ENCODE results near the gene TCFL5. TPM values are rescaled to one million over a fixed set of nuclear protein-coding genes. Genes with fewer than 3 reads are reported as not detected.

The TCFL5 gene
- total RNA-seq, 1 donor from 2014 or later, result 11.0 TPM

- Mint-ChIP-seq H3K4me3 (ENCODE audit: unreplicated experiment) (no peak overlapping the region), H3K27ac (ENCODE audit: unreplicated experiment) (no peak overlapping the region), H3K4me1 (ENCODE audit: low read depth, unreplicated experiment) (peaks cover 3% of the 10 kb centered on the region), H3K36me3 (ENCODE audit: low read depth, unreplicated experiment) (peaks cover 4% of the 10 kb centered on the region), H3K9me3 (ENCODE audit: unreplicated experiment) (no peaks in the 10 kb centered on the region), H3K27me3 (ENCODE audit: low read depth, unreplicated experiment) (no peaks in the 10 kb centered on the region)
- Histone ChIP-seq H2AFZ (ENCODE audit: low read depth, low read length) (no peak overlapping the region), H3K4me2 (ENCODE audit: low read length) (no peak overlapping the region), H4K20me1 (ENCODE audit: insufficient read depth, low read length) (no peaks in the 10 kb centered on the region), H3K27ac (ENCODE audit: low read depth, low read length) (no peak overlapping the region), H3K36me3 (ENCODE audit: insufficient read depth, low read length) (no peaks in the 10 kb centered on the region), H3K4me3 (ENCODE audit: insufficient read depth, low read depth, low read length) (no peak overlapping the region), H3K9me3 (ENCODE audit: insufficient read depth, low read depth, low read length) (no peaks in the 10 kb centered on the region), H3K79me2 (ENCODE audit: insufficient read depth, low read length) (no peaks in the 10 kb centered on the region), H3K4me1 (ENCODE audit: insufficient read depth, low read length) (no peaks in the 10 kb centered on the region), H3K9ac (ENCODE audit: low read length) (no peak overlapping the region), H3K27me3 (ENCODE audit: insufficient read depth, low read length) (no peaks in the 10 kb centered on the region)
- TF ChIP-seq EZH2 (IDR thresholded peaks at IDR 0.05; ENCODE audit: insufficient read depth, low read length) (no peak), CTCF (IDR thresholded peaks at IDR 0.05; ENCODE audit: insufficient read depth, low read depth, low read length) (no peak)
- FAIRE-seq, result no peak
- no peak for DNase-seq (ENCODE audit: low read depth)
These were observed 30.8 kb downstream of the TCFL5 start for GRCh38 chr20:62830821-62831220.

- Mint-ChIP-seq H3K4me3 (ENCODE audit: unreplicated experiment) (no peak overlapping the region), H3K9me3 (ENCODE audit: unreplicated experiment) (no peaks in the 10 kb centered on the region), H3K4me1 (ENCODE audit: low read depth, unreplicated experiment) (peaks cover 3% of the 10 kb centered on the region), H3K27ac (ENCODE audit: unreplicated experiment) (no peak overlapping the region), H3K27me3 (ENCODE audit: low read depth, unreplicated experiment) (no peaks in the 10 kb centered on the region), H3K36me3 (ENCODE audit: low read depth, unreplicated experiment) (peaks cover 2% of the 10 kb centered on the region)
- H3K4me1 ChIP-seq (ENCODE audit: insufficient read depth, low read length), result no peaks in the 10 kb centered on the region
- FAIRE-seq (no peak), DNase-seq (ENCODE audit: low read depth) (no peak)
- H3K27me3 ChIP-seq (ENCODE audit: insufficient read depth, low read length), result no peaks in the 10 kb centered on the region
- no peak overlapping the region for H2AFZ ChIP-seq (ENCODE audit: low read depth, low read length)
- H3K4me3 ChIP-seq (ENCODE audit: insufficient read depth, low read depth, low read length), result no peak overlapping the region
- H3K4me2 ChIP-seq (ENCODE audit: low read length), result no peak overlapping the region
- H3K9ac ChIP-seq (ENCODE audit: low read length), result no peak overlapping the region
- no peaks in the 10 kb centered on the region for H3K79me2 ChIP-seq (ENCODE audit: insufficient read depth, low read length)
- no peaks in the 10 kb centered on the region for H3K36me3 ChIP-seq (ENCODE audit: insufficient read depth, low read length)
- H4K20me1 ChIP-seq (ENCODE audit: insufficient read depth, low read length), result no peaks in the 10 kb centered on the region
- TF ChIP-seq EZH2 (IDR thresholded peaks at IDR 0.05; ENCODE audit: insufficient read depth, low read length) (no peak), CTCF (IDR thresholded peaks at IDR 0.05; ENCODE audit: insufficient read depth, low read depth, low read length) (no peak)
- H3K27ac ChIP-seq (ENCODE audit: low read depth, low read length), result no peak overlapping the region
- H3K9me3 ChIP-seq (ENCODE audit: insufficient read depth, low read depth, low read length), result no peaks in the 10 kb centered on the region
These were observed 31.4 kb downstream of the TCFL5 start for GRCh38 chr20:62830251-62830650.

DNA sequence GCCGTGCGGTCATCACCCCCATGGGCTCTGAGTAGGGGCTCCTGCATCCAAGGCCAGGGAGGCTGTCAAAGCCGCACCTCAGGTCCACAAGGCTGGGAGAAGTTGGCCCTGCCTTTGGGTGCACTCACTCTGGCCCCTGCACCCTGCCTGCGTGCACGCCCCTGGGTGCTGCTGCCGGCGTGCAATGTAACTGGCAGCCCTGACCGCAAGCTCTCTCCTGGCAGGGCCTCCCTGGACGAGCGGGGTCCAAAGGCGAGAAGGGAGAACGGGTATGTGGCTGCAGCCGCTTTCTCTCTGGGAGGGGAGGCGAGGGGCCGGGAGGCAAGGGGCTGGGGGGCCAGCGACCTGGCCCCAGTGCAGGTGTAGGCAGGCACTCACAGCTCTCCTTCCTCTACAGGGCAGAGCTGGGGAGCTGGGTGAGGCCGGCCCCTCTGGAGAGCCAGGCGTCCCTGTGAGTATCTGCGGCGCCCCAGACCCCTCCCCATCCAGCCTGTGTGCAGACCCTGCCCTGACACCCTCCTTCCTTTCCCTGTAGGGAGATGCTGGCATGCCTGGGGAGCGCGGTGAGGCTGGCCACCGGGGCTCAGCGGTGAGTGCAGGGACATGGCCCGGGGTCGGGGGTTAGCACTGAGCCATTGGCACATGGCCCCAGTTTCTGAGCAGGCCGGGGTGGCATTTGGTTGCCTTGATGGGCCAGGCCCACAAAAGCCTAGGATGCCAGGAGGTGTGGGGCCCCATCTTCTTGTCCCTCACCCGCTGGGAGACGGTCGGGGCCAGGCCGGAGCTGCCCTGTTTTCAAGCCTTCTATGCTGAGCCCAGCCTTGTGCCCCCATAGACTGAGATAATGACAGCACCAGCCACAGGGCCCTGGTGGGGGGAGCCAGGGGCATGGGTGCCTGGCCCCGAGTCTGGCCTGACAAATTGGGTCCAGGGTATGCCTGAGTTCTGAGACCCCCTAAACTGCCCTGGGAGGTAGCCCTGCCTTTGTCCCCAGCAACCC is 32.1 kb downstream of the TCFL5 start:
- Histone ChIP-seq H3K9me3 (ENCODE audit: insufficient read depth, low read depth, low read length) (no peaks in the 10 kb centered on the region), H3K4me3 (ENCODE audit: insufficient read depth, low read depth, low read length) (no peak overlapping the region), H3K27me3 (ENCODE audit: insufficient read depth, low read length) (no peaks in the 10 kb centered on the region), H3K36me3 (ENCODE audit: insufficient read depth, low read length) (no peaks in the 10 kb centered on the region), H2AFZ (ENCODE audit: low read depth, low read length) (no peak overlapping the region), H3K79me2 (ENCODE audit: insufficient read depth, low read length) (no peaks in the 10 kb centered on the region), H3K4me2 (ENCODE audit: low read length) (no peak overlapping the region), H4K20me1 (ENCODE audit: insufficient read depth, low read length) (no peaks in the 10 kb centered on the region), H3K27ac (ENCODE audit: low read depth, low read length) (no peak overlapping the region), H3K4me1 (ENCODE audit: insufficient read depth, low read length) (peaks cover 2% of the 10 kb centered on the region), H3K9ac (ENCODE audit: low read length) (no peak overlapping the region)
- Mint-ChIP-seq H3K4me1 (ENCODE audit: low read depth, unreplicated experiment) (peaks cover 3% of the 10 kb centered on the region), H3K36me3 (ENCODE audit: low read depth, unreplicated experiment) (peaks cover 2% of the 10 kb centered on the region), H3K27me3 (ENCODE audit: low read depth, unreplicated experiment) (no peaks in the 10 kb centered on the region), H3K4me3 (ENCODE audit: unreplicated experiment) (no peak overlapping the region), H3K27ac (ENCODE audit: unreplicated experiment) (no peak overlapping the region), H3K9me3 (ENCODE audit: unreplicated experiment) (no peaks in the 10 kb centered on the region)
- TF ChIP-seq CTCF (IDR thresholded peaks at IDR 0.05; ENCODE audit: insufficient read depth, low read depth, low read length), result no peak
- no peak for TF ChIP-seq EZH2 (IDR thresholded peaks at IDR 0.05; ENCODE audit: insufficient read depth, low read length)
- no peak for DNase-seq (ENCODE audit: low read depth)
- FAIRE-seq, result no peak
